Measurements from ENCODE around the gene SYNGR4. TPM values are rescaled to one million over a fixed set of nuclear protein-coding genes. Genes with fewer than 3 reads are reported as not detected.

The SYNGR4 gene
- total RNA-seq, 1 experiment from 2014 or later, result not detected

GRCh38 chr19:48319647-48320541, 44.3 kb upstream of the SYNGR4 start (continued):
- TF ChIP-seq CTCF (IDR thresholded peaks at IDR 0.05) (peak; percentile 71; the same call in 1 of the 2 replicates), ELF4 (CRISPR knock-in tag; IDR thresholded peaks at IDR 0.05; ENCODE audit: low read depth) (no peak), HMGXB4 (CRISPR knock-in tag; IDR thresholded peaks at IDR 0.05) (0 out of 2 replicates have a peak, but pooled peaks have one; percentile 31), MAX (CRISPR knock-in tag; IDR thresholded peaks at IDR 0.05) (0 out of 2 replicates have a peak, but pooled peaks have one; percentile 29), RORB (CRISPR knock-in tag; IDR thresholded peaks at IDR 0.05) (no peak), ZNF512 (CRISPR knock-in tag; IDR thresholded peaks at IDR 0.05; ENCODE audit: borderline replicate concordance) (no peak), TEAD1 (CRISPR knock-in tag; IDR thresholded peaks at IDR 0.05) (no peak), HMGA2 (CRISPR knock-in tag; IDR thresholded peaks at IDR 0.05) (no peak), TCF7 (CRISPR knock-in tag; IDR thresholded peaks at IDR 0.05; ENCODE audit: low read depth) (no peak), ZNF232 (CRISPR knock-in tag; IDR thresholded peaks at IDR 0.05) (no peak), FOXP4 (CRISPR knock-in tag; IDR thresholded peaks at IDR 0.05) (no peak), GTF2I (CRISPR knock-in tag; conservative IDR thresholded peaks at IDR 0.05) (no peak), SP1 (CRISPR knock-in tag; conservative IDR thresholded peaks at IDR 0.05) (peak; percentile 83), ESRRA (CRISPR knock-in tag; IDR thresholded peaks at IDR 0.05; ENCODE audit: borderline replicate concordance) (no peak), ERG (CRISPR knock-in tag; IDR thresholded peaks at IDR 0.05) (no peak), ZNF138 (CRISPR knock-in tag; conservative IDR thresholded peaks at IDR 0.05) (no peak), MYBL2 (CRISPR knock-in tag; IDR thresholded peaks at IDR 0.05) (no peak)

GRCh38 chr19:48321372-48321621, 42.9 kb upstream of the SYNGR4 start:
- ATAC-seq (peak; percentile 81), DNase-seq (ENCODE audit: low spot score) (peak; percentile 100)
- TF ChIP-seq OVOL2 (CRISPR knock-in tag; IDR thresholded peaks at IDR 0.05; ENCODE audit: borderline replicate concordance) (no peak), ZMAT4 (CRISPR knock-in tag; IDR thresholded peaks at IDR 0.05) (peak; percentile 60; the same call in 1 of the 2 replicates)
- POLR2A ChIA-PET, result interaction anchor here (1.0 to 1.8 kb wide), 6 partner anchors 8 to 267 kb away, joined by 3 to 16 read pairs (median 3); partner anchors contain the start of gene KDELR1
- Mint-ChIP-seq H3K9me3 (no peaks in the 10 kb centered on the region), H3K36me3 (no peaks in the 10 kb centered on the region), H3K27ac (peak overlapping the region; percentile 98), H3K27me3 (ENCODE audit: low read depth) (peaks cover 37% of the 10 kb centered on the region), H3K4me1 (peaks cover 48% of the 10 kb centered on the region), H3K4me3 (peak overlapping the region; percentile 91)
- CTCF ChIA-PET, result interaction anchor here (0.6 to 12.8 kb wide), 23 partner anchors 8 to 267 kb away, joined by 3 to 404 read pairs (median 3); partner anchors contain the start of genes KDELR1, SYNGR4 and TMEM143

Data from WTC11 (cell line).